Glutamatergic neuron (in vitro differentiated cells): ENCODE results near the gene TSPYL1. TPM values are rescaled to one million over a fixed set of nuclear protein-coding genes. Genes with fewer than 3 reads are reported as not detected.

Source experiments
- DNase-seq: peaks from one replicate; pipeline ENCODE4 v3.0.0; 2022
- H3K27ac Mint-ChIP-seq: one replicate; pipeline ENCODE4 v1.8.0; 2020; ENCODE audit warnings: mild to moderate bottlenecking, mixed read lengths, inconsistent platforms; ENCODE audit not compliant: unreplicated experiment
- H3K27me3 Mint-ChIP-seq: one replicate; pipeline ENCODE4 v1.8.0; 2020; ENCODE audit warnings: mild to moderate bottlenecking, moderate library complexity, mixed read lengths, inconsistent platforms; ENCODE audit not compliant: unreplicated experiment
- H3K36me3 Mint-ChIP-seq: one replicate; pipeline ENCODE4 v1.8.0; 2020; ENCODE audit warnings: mild to moderate bottlenecking, mixed read lengths, inconsistent platforms; ENCODE audit not compliant: unreplicated experiment
- H3K4me1 Mint-ChIP-seq: one replicate; pipeline ENCODE4 v1.8.0; 2020; ENCODE audit warnings: mild to moderate bottlenecking, low read depth, mixed read lengths, inconsistent platforms; ENCODE audit not compliant: unreplicated experiment
- H3K4me3 Mint-ChIP-seq: one replicate; pipeline ENCODE4 v1.8.0; 2020; ENCODE audit warnings: mild to moderate bottlenecking, mixed read lengths, inconsistent platforms; ENCODE audit not compliant: unreplicated experiment
- H3K9me3 Mint-ChIP-seq: one replicate; pipeline ENCODE4 v1.8.0; 2020; ENCODE audit warnings: mild to moderate bottlenecking, moderate library complexity, mixed read lengths, inconsistent platforms; ENCODE audit not compliant: unreplicated experiment
- CTCF ChIP-seq: fragments of 200-600 bp; sonication (generic); IDR thresholded peaks from one replicate; pipeline ENCODE4 v1.5.0; 2021; ENCODE audit not compliant: partially characterized antibody, unreplicated experiment
- long read RNA-seq: library from polyadenylated mRNA; unstranded; transcript quantifications from one replicate; pipeline ENCODE4 v2.0.0, GENCODE V29; 2020; ENCODE audit not compliant: unreplicated experiment
- total RNA-seq: library from RNA; stranded (reverse); fragmentation: NEBNext Ultra II Directional; extraction: Animal tissue kit (Norgen Biotek cat#: 25700); gene quantifications from one replicate; pipeline ENCODE4 v1.2.1, GENCODE V29; 2021; ENCODE audit not compliant: unreplicated experiment

Gene TSPYL1
- total RNA-seq, result 63.3 TPM
- long read RNA-seq, transcript TSPYL1-201 (1 exons, 3,326 nt), result major isoform, 56 of 56 reads
- long read RNA-seq, partial matches to known transcripts, result 0 of 56 reads
- long read RNA-seq, other reads (novel, unspliced or antisense), result 0 of 56 reads

- peak; percentile 95 for DNase-seq
- no peak for TF ChIP-seq CTCF
- Mint-ChIP-seq H3K36me3 (no peaks in the 10 kb centered on the region), H3K27me3 (peaks cover 5% of the 10 kb centered on the region), H3K27ac (peak within 1 kb of the TSS; percentile 99), H3K9me3 (peaks cover 4% of the 10 kb centered on the region), H3K4me3 (peak within 1 kb of the TSS; percentile 96), H3K4me1 (peaks cover 17% of the 10 kb centered on the region)
Observed at GRCh38 chr6:116279232-116280160, at the start of gene TSPYL1. TSS of gene TSPYL1 (minus strand) at chr6:116279930. CDS start at chr6:116279830, 100 bp downstream.

GRCh38 chr6:116329156-116329555, 49.4 kb upstream of the TSPYL1 start:
- H3K27me3 Mint-ChIP-seq, result no peaks in the 10 kb centered on the region
- H3K4me3 Mint-ChIP-seq, result no peak overlapping the region
- no peaks in the 10 kb centered on the region for H3K36me3 Mint-ChIP-seq
- no peak overlapping the region for H3K27ac Mint-ChIP-seq
- peaks cover 4% of the 10 kb centered on the region for H3K9me3 Mint-ChIP-seq
- no peaks in the 10 kb centered on the region for H3K4me1 Mint-ChIP-seq
- no peak for TF ChIP-seq CTCF
- DNase-seq, result no peak

GRCh38 chr6:116328528-116328903, 48.8 kb upstream of the TSPYL1 start:
- Mint-ChIP-seq H3K4me1 (no peaks in the 10 kb centered on the region), H3K27ac (no peak overlapping the region), H3K36me3 (no peaks in the 10 kb centered on the region), H3K4me3 (no peak overlapping the region), H3K27me3 (no peaks in the 10 kb centered on the region), H3K9me3 (peaks cover 4% of the 10 kb centered on the region)
- no peak for DNase-seq
- TF ChIP-seq CTCF, result no peak

- H3K4me3 Mint-ChIP-seq, result no peak overlapping the region
- no peaks in the 10 kb centered on the region for H3K36me3 Mint-ChIP-seq
- H3K9me3 Mint-ChIP-seq, result peaks cover 2% of the 10 kb centered on the region
- DNase-seq, result no peak
- no peak overlapping the region for H3K27ac Mint-ChIP-seq
- no peak for TF ChIP-seq CTCF
- no peaks in the 10 kb centered on the region for H3K27me3 Mint-ChIP-seq
- no peaks in the 10 kb centered on the region for H3K4me1 Mint-ChIP-seq
Observed at GRCh38 chr6:116327803-116328527, 48.2 kb upstream of the TSPYL1 start.
